CD4-positive, alpha-beta T cell treated with Interleukin-12 subunit alpha and Interleukin-12 subunit beta, for 1 hour (primary cell): ENCODE data around the gene ELL.
A peak's percentile ranks its signal among the peaks of the same experiment; 100 is the strongest.

Experiments used
- DNase-seq: peaks from one replicate; pipeline ENCODE4 v3.0.0-alpha.2; 2020

The ELL gene

GRCh38 chr19:18442941-18443340, 78.9 kb downstream of the ELL start:
- no peak for DNase-seq

GRCh38 chr19:18441804-18442788, 79.8 kb downstream of the ELL start:
- DNase-seq: peak; percentile 70

DNA sequence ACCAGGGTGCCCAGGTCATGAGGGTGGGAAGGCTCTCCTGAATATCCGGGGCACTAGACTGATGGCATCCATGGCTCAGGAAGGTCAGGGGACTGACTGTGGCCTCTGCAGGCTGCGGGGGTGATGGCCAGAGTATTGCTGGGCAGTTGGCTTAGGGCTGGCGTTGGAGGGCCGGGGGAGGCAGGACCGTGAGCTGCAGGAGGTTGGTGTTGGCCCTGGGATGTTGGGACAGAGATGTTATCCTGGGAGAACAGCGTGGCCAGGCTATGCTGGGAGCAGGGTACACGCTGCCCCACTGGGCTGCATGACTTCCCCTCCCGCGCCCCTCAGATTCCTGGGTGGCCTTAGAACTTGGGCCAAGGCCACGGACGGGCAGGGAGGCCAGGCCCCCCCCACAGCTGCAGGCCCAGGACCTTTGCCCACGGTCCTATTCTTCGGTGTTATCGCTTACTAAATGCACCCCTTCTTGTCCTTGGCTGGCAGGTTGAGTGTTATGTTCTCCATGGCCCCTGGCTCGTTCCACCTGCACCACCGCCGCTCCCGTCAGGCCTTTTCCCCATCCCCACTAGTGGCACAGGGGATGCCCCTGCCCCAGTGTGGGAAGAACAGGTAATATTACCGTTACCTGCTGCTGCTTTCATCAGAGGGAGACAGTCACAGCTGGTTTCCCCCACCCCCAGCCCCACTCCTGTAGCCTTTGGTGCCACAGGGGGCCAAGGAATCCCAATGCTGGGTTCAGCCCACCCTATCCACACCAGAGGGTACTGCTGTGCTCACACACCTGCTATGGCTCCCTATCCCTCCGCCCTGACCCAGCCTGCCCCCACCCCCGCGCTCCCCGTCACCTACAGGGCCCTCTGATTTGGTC, 80.7 kb downstream of the ELL start:
- DNase-seq: no peak

DNA sequence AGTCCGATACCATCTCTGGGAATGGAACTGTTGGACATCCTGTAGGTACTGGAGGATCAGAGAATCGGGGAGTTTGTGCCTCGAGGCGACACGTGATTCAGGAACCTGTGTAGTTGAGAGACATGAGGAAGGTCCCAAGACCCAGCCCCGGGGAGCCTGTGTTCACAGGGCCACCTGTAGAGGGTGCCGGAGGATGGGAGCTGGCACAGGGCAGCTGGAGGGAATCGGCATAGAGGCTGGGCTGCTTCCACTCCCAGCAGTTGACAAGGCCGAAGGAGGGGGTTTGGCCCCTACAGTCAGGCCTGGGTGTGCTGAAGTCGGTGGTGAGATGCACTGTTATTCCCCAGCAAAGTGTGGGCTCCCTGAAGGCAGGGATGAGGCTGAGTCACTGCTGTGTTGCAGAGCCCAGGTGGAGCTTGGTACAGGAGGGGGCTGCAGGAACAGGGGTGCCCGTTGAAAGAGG, 81.4 kb downstream of the ELL start:
- peak; percentile 50 for DNase-seq

GRCh38 chr19:18439910-18440237, 82.0 kb downstream of the ELL start:
- DNase-seq: no peak

DNA sequence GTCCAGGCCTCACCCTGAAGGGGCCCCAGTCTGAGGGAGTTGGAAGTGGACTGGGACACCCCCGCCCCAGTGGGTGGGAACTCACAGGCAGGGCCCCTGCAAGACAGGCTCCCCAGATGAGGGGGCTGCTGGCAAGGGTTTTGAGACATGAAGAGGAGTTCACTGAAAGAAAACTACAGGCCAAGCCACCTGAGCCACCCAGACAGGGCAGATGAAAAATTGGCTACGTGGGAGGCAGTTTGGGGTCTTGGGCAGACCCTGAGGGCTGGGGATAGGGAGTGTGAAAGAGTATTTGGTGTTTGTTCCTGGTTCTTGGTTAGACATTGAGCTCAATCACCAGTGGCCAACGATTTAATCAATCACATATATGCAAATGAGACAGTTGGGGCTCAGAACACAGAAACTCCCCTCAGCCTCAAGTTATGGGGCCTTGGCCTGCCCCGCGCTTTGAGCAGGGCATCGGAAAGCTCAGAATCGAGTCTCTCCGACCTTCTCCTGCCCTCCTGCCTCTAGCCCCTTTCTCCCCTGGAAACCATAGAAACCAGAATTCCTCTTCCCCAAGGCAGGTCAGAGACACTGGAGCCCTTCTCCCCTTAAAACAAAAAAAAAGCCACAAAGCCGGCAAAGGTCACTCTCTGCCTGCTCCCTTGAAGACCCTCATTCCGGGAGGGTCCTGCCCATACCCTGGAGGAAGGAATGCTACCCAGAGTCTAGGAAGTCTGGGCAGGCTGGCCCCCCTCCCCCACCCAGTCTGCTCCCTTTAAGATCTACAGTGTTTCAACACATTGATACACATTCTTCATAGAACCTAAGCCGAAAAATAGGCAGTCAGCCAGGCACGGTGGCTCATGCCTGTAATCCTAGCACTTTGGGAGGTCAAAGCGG, 82.6 kb downstream of the ELL start:
- no peak for DNase-seq

GRCh38 chr19:18438331-18439024, 83.4 kb downstream of the ELL start:
- no peak for DNase-seq

- peak; percentile 67 for DNase-seq
Observed at GRCh38 chr19:18437491-18438330, 84.2 kb downstream of the ELL start, which contains the start of gene ISYNA1. Gene ISYNA1 (minus strand): TSS chr19:18438133. CDS start chr19:18437979, 154 bp downstream.

- peak; percentile 87 for DNase-seq
Observed at GRCh38 chr19:18436671-18437490, 85.0 kb downstream of the ELL start.

DNA sequence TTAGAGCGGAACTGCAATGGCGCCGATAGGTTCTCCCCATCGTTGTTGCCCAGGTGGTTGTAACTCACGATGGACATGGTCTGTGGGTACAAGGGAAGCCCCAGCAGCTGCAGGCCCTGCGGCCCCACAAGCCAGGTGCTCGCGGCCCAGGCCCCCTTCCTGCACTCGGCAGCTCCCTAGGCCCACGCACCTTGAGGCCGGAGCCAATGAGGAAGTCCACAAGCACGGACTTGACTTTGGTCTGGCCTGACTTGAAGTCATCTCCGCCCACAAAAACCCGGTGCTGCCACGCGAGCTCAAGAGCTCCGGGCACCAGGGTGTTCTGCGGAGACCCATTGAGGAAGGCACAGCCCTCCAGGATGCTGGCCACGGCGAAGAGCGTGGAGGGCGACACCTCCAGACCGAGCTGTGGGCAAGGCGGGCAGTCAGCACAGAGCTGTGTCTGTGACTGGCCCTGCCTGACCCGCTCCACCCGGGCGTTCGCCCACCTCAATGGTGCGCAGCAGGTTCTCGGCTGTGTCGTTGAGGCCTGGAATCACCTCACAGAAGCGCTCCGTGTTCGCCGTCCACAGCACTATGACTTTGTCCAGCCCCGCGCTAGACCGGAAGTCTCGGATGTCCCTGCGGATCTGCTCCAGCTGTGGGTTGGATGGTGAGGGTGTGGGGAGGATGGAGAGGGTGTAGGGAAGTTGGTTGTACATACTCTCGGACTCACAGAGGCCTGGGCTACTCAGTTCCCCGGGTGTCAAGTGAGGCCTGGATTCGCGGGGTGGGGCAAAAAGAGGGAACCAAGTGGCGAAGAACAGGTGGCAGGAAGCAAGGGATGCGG, 85.8 kb downstream of the ELL start:
- no peak for DNase-seq

- no peak for DNase-seq
Observed at GRCh38 chr19:18435178-18435841, 86.6 kb downstream of the ELL start.

- DNase-seq: no peak
Observed at GRCh38 chr19:18434411-18435175, 87.3 kb downstream of the ELL start.

DNA sequence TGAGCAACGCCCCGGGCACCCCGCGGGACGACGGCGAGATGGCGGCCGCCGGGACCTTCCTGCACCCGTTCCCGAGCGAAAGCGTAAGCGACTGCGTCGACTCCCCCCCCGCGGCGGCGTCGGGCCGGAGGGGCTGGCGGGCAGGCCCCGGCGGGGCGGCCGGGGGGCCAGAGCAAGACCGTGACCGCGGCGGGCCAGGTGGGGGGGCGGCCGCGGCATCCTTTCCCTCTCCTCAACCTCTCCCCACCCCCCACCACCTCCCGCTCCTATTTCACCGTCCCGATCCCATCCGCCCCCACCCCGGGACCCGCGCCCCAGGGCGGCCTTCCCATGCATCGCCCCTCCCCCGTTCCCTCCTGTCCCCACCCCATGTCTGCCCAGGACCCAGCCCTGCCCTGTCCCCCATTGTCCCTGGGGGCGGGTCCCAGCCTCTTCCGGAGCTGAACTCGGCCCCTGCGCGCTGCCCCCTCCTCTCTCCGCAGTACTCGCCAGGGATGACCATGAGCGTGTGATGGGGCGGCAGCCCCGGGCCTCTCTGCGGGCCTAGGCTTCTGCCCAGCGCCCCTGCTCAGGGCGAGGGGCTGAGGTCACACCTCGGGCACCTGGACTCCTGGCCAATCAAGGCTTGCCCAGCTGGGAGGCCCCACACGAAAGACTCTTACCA, 88.0 kb downstream of the ELL start:
- no peak for DNase-seq

- peak; percentile 43 for DNase-seq
Observed at GRCh38 chr19:18433015-18433691, 88.7 kb downstream of the ELL start.

GRCh38 chr19:18432275-18433014, 89.4 kb downstream of the ELL start:
- no peak for DNase-seq
